Testis (tissue), 3 donors: ENCODE data around the gene ATRIP. TPM values are rescaled to one million over a fixed set of nuclear protein-coding genes. Genes with fewer than 3 reads are reported as not detected.

ENCODE experiments used
- DNase-seq: peaks from one replicate; pipeline ENCODE4 v3.0.0-alpha.2; 2019
- H3K27ac ChIP-seq, 2 donors: fragments of 200-600 bp; sonication (generic); one replicate each; pipeline ENCODE4 v1.5.1; 2019
- H3K27me3 ChIP-seq: fragments of 200-600 bp; sonication (generic); one replicate; pipeline ENCODE4 v1.5.1; 2019
- H3K36me3 ChIP-seq: fragments of 200-600 bp; sonication (generic); one replicate; pipeline ENCODE4 v1.5.1; 2017; ENCODE audit warnings: low read depth; ENCODE audit errors: missing control alignments
- H3K4me1 ChIP-seq: fragments of 200-600 bp; sonication (generic); one replicate; pipeline ENCODE4 v1.5.1; 2019
- H3K4me3 ChIP-seq, 2 donors: fragments of 200-600 bp; sonication (generic); one replicate each; pipeline ENCODE4 v1.5.1; 2017 to 2019
- H3K9me3 ChIP-seq: fragments of 200-600 bp; sonication (generic); one replicate; pipeline ENCODE4 v1.5.1; 2017
- CTCF ChIP-seq, 3 experiments: fragments of 450-650 bp in 2 of 3; fragments of 200-600 bp in 1 of 3; sonication (generic) in 1 of 3; IDR thresholded peaks; one replicate each; pipeline ENCODE4 v1.5.1; 2016 to 2019; ENCODE audit warnings: antibody characterized with exemption in 3 of 3, mild to moderate bottlenecking in 2 of 3, moderate library complexity in 1 of 3
- POLR2A ChIP-seq: fragments of 450-650 bp; IDR thresholded peaks from one replicate; pipeline ENCODE4 v1.6.1; 2017; ENCODE audit warnings: antibody characterized with exemption, mild to moderate bottlenecking, moderate library complexity
- WGBS, 2 donors: methylation state at CpG; one replicate each; pipeline ENCODE4 v1.1.5; 2018; 5-methylcytosine and 5-hydroxymethylcytosine counted together
- intact Hi-C: fragments of 100-400 bp; cut with DNase I; formaldehyde crosslinking; loops from one replicate; pipeline ENCODE4 v1.15.1; 2023; ENCODE audit warnings: low total_unique reads
- polyA plus RNA-seq: library from polyadenylated mRNA; stranded (reverse); fragments of 350-450 nt; fragmentation: Illumina TruSeq; extraction: RNeasy Lipid Tissue Mini Kit (QIAGEN cat#74804); gene quantifications from one replicate; pipeline ENCODE4 v1.2.3, GENCODE V29; 2014; ENCODE audit warnings: low read depth, low replicate concordance; ENCODE audit not compliant: insufficient read depth
- total RNA-seq, 2 donors: library from RNA; depleted of rRNA; stranded (reverse); fragments of >200 nt; gene quantifications; one replicate each; pipeline ENCODE4 v1.2.3, GENCODE V29; 2016

ATRIP gene
- total and polyA plus RNA-seq, 3 donors from 2014 or later, result 25.0 to 56.5 (median 26.3) TPM

GRCh38 chr3:48429960-48430707 is 16.4 kb upstream of the ATRIP start, which contains the start of gene PLXNB1:
PLXNB1 (minus strand) TSS chr3:48430086; CDS start chr3:48424611, 5,475 bp downstream.
- H3K27me3 ChIP-seq, result no peaks in the 10 kb centered on the region
- no peak for TF ChIP-seq POLR2A
- TF ChIP-seq CTCF (IDR thresholded peaks at IDR 0.05), result no peak
- H3K36me3 ChIP-seq, result no peaks in the 10 kb centered on the region
- WGBS, 2 donors, result 11 to 19% methylated on average over 15 of the region's 15 CpGs
- H3K4me1 ChIP-seq, result peaks cover 63% of the 10 kb centered on the region
- DNase-seq, result peak; percentile 86
- peak within 1 kb of the TSS; percentile 75 to 80 for H3K4me3 ChIP-seq
- H3K9me3 ChIP-seq, result no peaks in the 10 kb centered on the region
- H3K27ac ChIP-seq, result peak within 1 kb of the TSS; percentile 71 to 91
- intact Hi-C loops, result no loop called here

GRCh38 chr3:48430708-48431101 is 15.8 kb upstream of the ATRIP start:
- TF ChIP-seq POLR2A (no peak), CTCF (IDR thresholded peaks at IDR 0.05) (no peak)
- no peak for DNase-seq
- Histone ChIP-seq H3K27me3 (no peaks in the 10 kb centered on the region), H3K27ac (peak overlapping the region in 1 of 2 donors; percentile 91), H3K4me3 (no peak overlapping the region), H3K36me3 (no peaks in the 10 kb centered on the region), H3K4me1 (peaks cover 63% of the 10 kb centered on the region), H3K9me3 (no peaks in the 10 kb centered on the region)
- 63 to 69% methylated on average over 1 of the region's 1 CpG for WGBS, 2 donors
- intact Hi-C loops, result no loop called here

- no peak overlapping the region for H3K27ac ChIP-seq
- TF ChIP-seq POLR2A (no peak), CTCF (IDR thresholded peaks at IDR 0.05) (no peak)
- H3K4me3 ChIP-seq, result no peak overlapping the region
- DNase-seq, result no peak
- no peaks in the 10 kb centered on the region for H3K9me3 ChIP-seq
- H3K4me1 ChIP-seq, result peaks cover 62% of the 10 kb centered on the region
- H3K36me3 ChIP-seq, result no peaks in the 10 kb centered on the region
- intact Hi-C loops, result no loop called here
- no peaks in the 10 kb centered on the region for H3K27me3 ChIP-seq
- WGBS, 2 donors, result 81% methylated on average over 5 to 8 of the region's 8 CpGs
Observed at GRCh38 chr3:48431224-48432029, 15.1 kb upstream of the ATRIP start.

- Histone ChIP-seq H3K27ac (peak overlapping the region in 1 of 2 donors; percentile 45), H3K27me3 (no peaks in the 10 kb centered on the region), H3K36me3 (no peaks in the 10 kb centered on the region), H3K4me3 (no peak overlapping the region), H3K9me3 (no peaks in the 10 kb centered on the region), H3K4me1 (peaks cover 49% of the 10 kb centered on the region)
- DNase-seq, result no peak
- TF ChIP-seq CTCF (IDR thresholded peaks at IDR 0.05), result no peak
- no peak for TF ChIP-seq POLR2A
- intact Hi-C loops, result no loop called here
- 84 to 87% methylated on average over 9 to 16 of the region's 16 CpGs for WGBS, 2 donors
Observed at GRCh38 chr3:48432411-48433371, 13.8 kb upstream of the ATRIP start.
